ENCODE data around the gene EHBP1L1. TPM values are rescaled to one million over a fixed set of nuclear protein-coding genes. Genes with fewer than 3 reads are reported as not detected.

EHBP1L1 gene
- total and polyA plus RNA-seq, 12 donors = 30.8 to 113 (median 53.9) TPM

GRCh38 chr11:65595543-65596281 lies 19.9 kb downstream of the EHBP1L1 start, which contains the start of gene KCNK7:
Gene KCNK7 (minus strand): TSS chr11:65595800. CDS start chr11:65595772, 28 bp downstream.
- WGBS, 2 donors = 69 to 70% methylated on average over 12 of the region's 12 CpGs
- peak within 1 kb of the TSS in 2 of 10 donors; percentile 15 for H3K27ac ChIP-seq
- no peaks in the 10 kb centered on the region for H3K27me3 ChIP-seq
- no peak within 1 kb of the TSS for H3K4me3 ChIP-seq
- peaks cover 5 to 38% (median 15%) of the 10 kb centered on the region in 9 donors for H3K4me1 ChIP-seq
- intact Hi-C loops (cut with DNase I) = no loop called here
- ATAC-seq = peak in 1 of 8 donors; percentile 6
- no peaks in the 10 kb centered on the region for H3K9me3 ChIP-seq
- peaks cover 0 to 75% (median 27%) of the 10 kb centered on the region in 9 donors for H3K36me3 ChIP-seq
- no peak for DNase-seq
- TF ChIP-seq CTCF (IDR thresholded peaks at IDR 0.05) = no peak

GRCh38 chr11:65596520-65596919 lies 20.7 kb downstream of the EHBP1L1 start:
- no peak for ATAC-seq
- Histone ChIP-seq H3K27ac (no peak overlapping the region), H3K36me3 (peaks cover 0 to 75% (median 27%) of the 10 kb centered on the region in 9 donors), H3K4me3 (no peak overlapping the region), H3K27me3 (no peaks in the 10 kb centered on the region), H3K9me3 (no peaks in the 10 kb centered on the region), H3K4me1 (peaks cover 5 to 35% (median 15%) of the 10 kb centered on the region in 9 donors)
- intact Hi-C loops (cut with DNase I) = no loop called here
- TF ChIP-seq CTCF (IDR thresholded peaks at IDR 0.05) = no peak
- no peak for DNase-seq
- 76 to 79% methylated on average over 6 of the region's 6 CpGs for WGBS, 2 donors

GRCh38 chr11:65598258-65598699 lies 22.4 kb downstream of the EHBP1L1 start:
- no peak for DNase-seq
- Histone ChIP-seq H3K27ac (no peak overlapping the region), H3K4me3 (no peak overlapping the region), H3K4me1 (peaks cover 4 to 33% (median 14%) of the 10 kb centered on the region in 9 donors), H3K27me3 (no peaks in the 10 kb centered on the region), H3K36me3 (peaks cover 0 to 75% (median 27%) of the 10 kb centered on the region in 9 donors), H3K9me3 (no peaks in the 10 kb centered on the region)
- intact Hi-C loops (cut with DNase I) = no loop called here
- TF ChIP-seq CTCF (IDR thresholded peaks at IDR 0.05) = no peak
- WGBS, 2 donors = 89 to 93% methylated on average over 16 of the region's 16 CpGs
- no peak for ATAC-seq

- intact Hi-C loops (cut with DNase I) = no loop called here
- peaks cover 0 to 26% (median 7%) of the 10 kb centered on the region in 9 donors for H3K4me1 ChIP-seq
- peaks cover 0 to 79% (median 34%) of the 10 kb centered on the region in 9 donors for H3K36me3 ChIP-seq
- DNase-seq (no peak), ATAC-seq (no peak)
- WGBS, 2 donors = 87 to 88% methylated on average over 49 of the region's 49 CpGs
- H3K27ac ChIP-seq = no peak overlapping the region
- H3K9me3 ChIP-seq = no peaks in the 10 kb centered on the region
- H3K27me3 ChIP-seq = no peaks in the 10 kb centered on the region
- no peak overlapping the region for H3K4me3 ChIP-seq
- no peak for TF ChIP-seq CTCF (IDR thresholded peaks at IDR 0.05)
Observed at GRCh38 chr11:65599216-65599954, 23.5 kb downstream of the EHBP1L1 start.
